Heart left ventricle (tissue), 16 donors: ENCODE results near the gene WTAP. TPM values are rescaled to one million over a fixed set of nuclear protein-coding genes. Genes with fewer than 3 reads are reported as not detected.
"Not testable (repeated sequence)": the region's sequence is repeated elsewhere in the genome, so short reads cannot be mapped to it uniquely, and the experiment has no call there.

Experiments
- ATAC-seq, 4 donors: fragments of 200-7000 bp; cut with Tn5 transposase; one replicate each; pipeline ENCODE4 v1.9.1; 2020 to 2022; ENCODE audit warnings: moderate library complexity in 4 of 4, mild to moderate bottlenecking in 3 of 4, moderate number of reproducible peaks in 1 of 4
- DNase-seq, 5 donors: peaks; one replicate each; pipeline ENCODE4 v3.0.0-alpha.2; 2020
- H3K27ac ChIP-seq, 12 donors: fragments of 200-600 bp; sonication (generic) in 4 of 12; one replicate each; pipeline versions ENCODE4 v1.5.0 to v1.8.0; 2016 to 2022; ENCODE audit warnings: mild to moderate bottlenecking in 2 of 12
- H3K27me3 ChIP-seq, 9 donors: fragments of 200-600 bp; sonication (generic) in 2 of 9; one replicate each; pipeline versions ENCODE4 v1.5.1 to v1.8.0; 2016 to 2022; ENCODE audit warnings: mild to moderate bottlenecking in 3 of 9
- H3K36me3 ChIP-seq, 9 donors: fragments of 200-600 bp; sonication (generic) in 2 of 9; one replicate each; pipeline versions ENCODE4 v1.5.0 to v1.8.0; 2018 to 2022; ENCODE audit warnings: mild to moderate bottlenecking in 2 of 9
- H3K4me1 ChIP-seq, 12 donors: fragments of 200-600 bp; sonication (generic) in 4 of 12; one replicate each; pipeline versions ENCODE4 v1.5.0 to v1.8.0; 2016 to 2022; ENCODE audit warnings: mild to moderate bottlenecking in 3 of 12
- H3K4me3 ChIP-seq, 12 donors: fragments of 200-600 bp; sonication (generic) in 4 of 12; one replicate each; pipeline versions ENCODE4 v1.5.0 to v1.8.0; 2017 to 2022; ENCODE audit warnings: mild to moderate bottlenecking in 9 of 12, moderate library complexity in 4 of 12
- H3K9me3 ChIP-seq, 12 donors: fragments of 200-600 bp; sonication (generic) in 4 of 12; one replicate each; pipeline versions ENCODE4 v1.5.0 to v1.8.0; 2016 to 2022; ENCODE audit warnings: mild to moderate bottlenecking in 1 of 12
- POLR2A ChIP-seq, 2 donors: fragments of 450-650 bp; IDR thresholded peaks; one replicate each; pipeline ENCODE4 v1.6.1; 2017; ENCODE audit warnings: antibody characterized with exemption in 2 of 2, mild to moderate bottlenecking in 2 of 2, moderate library complexity in 2 of 2
- WGBS, 4 donors: extraction: QIAGEN DNeasy Blood & Tissue Kit in 2 of 4; methylation state at CpG; one replicate each; pipeline versions ENCODE4 v1.1.5 to v1.1.7; 2013 to 2018; 5-methylcytosine and 5-hydroxymethylcytosine counted together
- intact Hi-C, 10 donors: fragments of 100-400 bp; cut with DNase I; formaldehyde crosslinking; loops; one replicate each; pipeline versions ENCODE4 v1.11.1 to v1.14.2; 2022
- polyA plus RNA-seq, 2 donors: library from polyadenylated mRNA; stranded (reverse); fragments of 200-250 nt; gene quantifications; one replicate each; pipeline ENCODE4 v1.2.3, GENCODE V29; 2013
- total RNA-seq, 9 donors: library from RNA; depleted of rRNA in 2 of 9; stranded (reverse); fragments of >200 nt in 2 of 9; fragmentation: NEBNext Ultra II Directional in 3 of 9; extraction: Animal tissue kit (Norgen Biotek cat#: 25700) in 3 of 9; gene quantifications; one replicate each; pipeline versions ENCODE4 v1.1.0 to v1.2.4, GENCODE V29; 2016 to 2023
- TF ChIP-seq, protein P1 (sequence below), 12 donors: fragments of 200-600 bp; sonication (generic) in 4 of 12; IDR thresholded peaks; one replicate each; pipeline versions ENCODE4 v1.5.0 to v1.8.0; 2018 to 2022; ENCODE audit warnings: antibody characterized with exemption in 12 of 12, mild to moderate bottlenecking in 5 of 12
- donor health status: ischemic (EF 13 %, LVEDD 7.1; RV severe dilation, severe dysfunction).
- donor health status: healthy with polysubstance abuse.
- donor health status: DM: no; HTN: yes; CAD: no.
- donor health status: DM: no; HTN: no; CAD: no.
- donor health status: ischemic (EF 25% LVEDD 6.9; RV normal size, moderate dysfunction).
- donor health status: ischemic (EF 25% LVEDD 5.7; RV mildly dilated, moderate dysfunction).
- donor health status: healthy.
- donor health status: DM: yes; HTN: yes; CAD: no.
- donor health status: ischemic (EF 35%, LVEDD 5.7; RV mildly dilated, moderate dysfunction).
- donor health status: nonischemic (EF 11% LVEDD 7.7; RV severe dilation, severe dysfunction).
- donor health status: DM: yes; HTN: yes; CAD: no.
- donor health status: PGD.
- donor health status: ischemic (EF 29% LVEDD 5.4; RV normal size, mild dysfunction).
- donor health status: nonischemic (EF 23%, LVEDD 6.1; RV moderate dilation, normal function).

WTAP gene
- total and polyA plus RNA-seq, 11 donors = 30.7 to 75.3 (median 48.2) TPM

GRCh38 chr6:159693894-159694545 lies 33.3 kb upstream of the WTAP start:
- Histone ChIP-seq H3K27me3 (no peaks in the 10 kb centered on the region), H3K36me3 (peaks cover 0 to 26% (median 8%) of the 10 kb centered on the region in 9 donors), H3K27ac (peak overlapping the region; percentile 91 to 100 (median 98)), H3K4me3 (peak overlapping the region; percentile 68 to 100 (median 92)), H3K9me3 (no peaks in the 10 kb centered on the region), H3K4me1 (peaks cover 0 to 46% (median 34%) of the 10 kb centered on the region in 12 donors)
- TF ChIP-seq, protein P1, sequence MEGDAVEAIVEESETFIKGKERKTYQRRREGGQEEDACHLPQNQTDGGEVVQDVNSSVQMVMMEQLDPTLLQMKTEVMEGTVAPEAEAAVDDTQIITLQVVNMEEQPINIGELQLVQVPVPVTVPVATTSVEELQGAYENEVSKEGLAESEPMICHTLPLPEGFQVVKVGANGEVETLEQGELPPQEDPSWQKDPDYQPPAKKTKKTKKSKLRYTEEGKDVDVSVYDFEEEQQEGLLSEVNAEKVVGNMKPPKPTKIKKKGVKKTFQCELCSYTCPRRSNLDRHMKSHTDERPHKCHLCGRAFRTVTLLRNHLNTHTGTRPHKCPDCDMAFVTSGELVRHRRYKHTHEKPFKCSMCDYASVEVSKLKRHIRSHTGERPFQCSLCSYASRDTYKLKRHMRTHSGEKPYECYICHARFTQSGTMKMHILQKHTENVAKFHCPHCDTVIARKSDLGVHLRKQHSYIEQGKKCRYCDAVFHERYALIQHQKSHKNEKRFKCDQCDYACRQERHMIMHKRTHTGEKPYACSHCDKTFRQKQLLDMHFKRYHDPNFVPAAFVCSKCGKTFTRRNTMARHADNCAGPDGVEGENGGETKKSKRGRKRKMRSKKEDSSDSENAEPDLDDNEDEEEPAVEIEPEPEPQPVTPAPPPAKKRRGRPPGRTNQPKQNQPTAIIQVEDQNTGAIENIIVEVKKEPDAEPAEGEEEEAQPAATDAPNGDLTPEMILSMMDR (IDR thresholded peaks at IDR 0.05) = no peak
- TF ChIP-seq POLR2A (IDR thresholded peaks at IDR 0.05) = no peak
- ATAC-seq = peak in 3 of 4 donors; percentile 11 to 72 (median 18)
- DNase-seq = peak in 3 of 5 donors; percentile 40 to 65 (median 42)
- intact Hi-C loops = loop anchor here (1.0 to 10.0 kb wide), 14 partner anchors 33 to 251 kb away; partner anchors contain the start of genes TCP1 (in 8 of the 10), WTAP (in 8 of the 10), ACAT2 (in 3 of the 10) and MRPL18 (in 1 of the 10)
- 14 to 20% (median 16%) methylated on average over 14 of the region's 14 CpGs for WGBS, 4 donors

- intact Hi-C loops = loop anchor here in 6 of 10 donors (10.0 kb wide), 4 partner anchors 69 to 249 kb away; partner anchors contain the start of genes ACAT2 (in 2 of the 6) and TCP1 (in 2 of the 6)
- 91 to 100% (median 95%) methylated on average over 2 of the region's 2 CpGs for WGBS, 4 donors
- Histone ChIP-seq H3K36me3 (peaks cover 0 to 11% (median 0%) of the 10 kb centered on the region in 9 donors), H3K27me3 (no peaks in the 10 kb centered on the region), H3K9me3 (no peaks in the 10 kb centered on the region), H3K4me1 (peaks cover 0 to 37% (median 26%) of the 10 kb centered on the region in 12 donors), H3K27ac (no peak overlapping the region), H3K4me3 (no peak overlapping the region)
- DNase-seq (no peak), ATAC-seq (no peak)
- TF ChIP-seq POLR2A (IDR thresholded peaks at IDR 0.05) = no peak
- TF ChIP-seq, protein P1 (IDR thresholded peaks at IDR 0.05) = no peak
Measured at GRCh38 chr6:159695984-159696383, 31.3 kb upstream of the WTAP start.

DNA sequence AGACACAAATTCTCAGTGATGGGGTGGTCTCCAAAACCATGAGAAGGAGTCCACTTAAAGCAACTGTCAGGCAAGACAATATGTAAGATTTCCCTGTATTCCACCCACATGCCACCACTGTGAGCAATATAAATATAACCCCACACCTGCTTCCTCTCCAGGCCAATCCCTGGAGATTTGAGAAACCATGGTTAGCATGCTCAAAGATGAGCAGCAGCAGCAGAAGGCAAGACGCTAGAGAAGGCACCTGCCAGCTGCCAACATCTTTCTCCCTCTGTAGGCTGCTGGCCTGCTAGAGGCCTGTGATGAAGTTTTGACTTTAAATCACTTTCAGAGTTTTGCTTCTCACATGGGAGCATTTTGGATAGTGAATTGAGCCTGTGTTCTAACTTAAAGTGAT lies 26.3 kb upstream of the WTAP start:
- intact Hi-C loops = no loop called here
- no peak for TF ChIP-seq POLR2A (IDR thresholded peaks at IDR 0.05)
- TF ChIP-seq, protein P1 (IDR thresholded peaks at IDR 0.05) = no peak
- Histone ChIP-seq H3K36me3 (peaks cover 0 to 3% (median 0%) of the 10 kb centered on the region in 9 donors), H3K27me3 (no peaks in the 10 kb centered on the region), H3K9me3 (peaks cover 0 to 6% (median 0%) of the 10 kb centered on the region in 12 donors), H3K27ac (peak overlapping the region in 9 of 12 donors; percentile 17 to 80 (median 41)), H3K4me1 (peaks cover 0 to 18% (median 4%) of the 10 kb centered on the region in 12 donors), H3K4me3 (no peak overlapping the region)
- 33 to 50% (median 46%) methylated on average over 1 of the region's 1 CpG for WGBS, 4 donors
- ATAC-seq (peak in 2 of 4 donors; percentile 32 to 55), DNase-seq (no peak)

GRCh38 chr6:159701413-159701999 lies 25.8 kb upstream of the WTAP start:
- peak overlapping the region in 9 of 12 donors; percentile 17 to 80 (median 41) for H3K27ac ChIP-seq
- 81 to 86% (median 84%) methylated on average over 7 of the region's 7 CpGs for WGBS, 4 donors
- peak in 1 of 5 donors; percentile 49 for DNase-seq

GRCh38 chr6:159710603-159711002 lies 16.7 kb upstream of the WTAP start:
- H3K9me3 ChIP-seq, DNase-seq, H3K4me3 ChIP-seq, intact Hi-C loops, H3K27ac ChIP-seq, ATAC-seq, H3K36me3 ChIP-seq, H3K27me3 ChIP-seq: not testable (repeated sequence)
- 81 to 94% (median 84%) methylated on average over 4 of the region's 4 CpGs for WGBS, 4 donors
- peaks cover 0 to 17% (median 9%) of the 10 kb centered on the region in 12 donors for H3K4me1 ChIP-seq

More at GRCh38 chr6:159701413-159701999, 25.8 kb upstream of the WTAP start:
- no peak overlapping the region for H3K4me3 ChIP-seq
- H3K27me3 ChIP-seq = no peaks in the 10 kb centered on the region
- peaks cover 0 to 3% (median 0%) of the 10 kb centered on the region in 9 donors for H3K36me3 ChIP-seq
- H3K9me3 ChIP-seq = peaks cover 0 to 6% (median 0%) of the 10 kb centered on the region in 12 donors
- peaks cover 0 to 18% (median 4%) of the 10 kb centered on the region in 12 donors for H3K4me1 ChIP-seq
- intact Hi-C loops = no loop called here
- peak; percentile 56 to 93 (median 75) for ATAC-seq
- TF ChIP-seq POLR2A (IDR thresholded peaks at IDR 0.05) = no peak
- TF ChIP-seq, protein P1 (IDR thresholded peaks at IDR 0.05) = no peak

DNA sequence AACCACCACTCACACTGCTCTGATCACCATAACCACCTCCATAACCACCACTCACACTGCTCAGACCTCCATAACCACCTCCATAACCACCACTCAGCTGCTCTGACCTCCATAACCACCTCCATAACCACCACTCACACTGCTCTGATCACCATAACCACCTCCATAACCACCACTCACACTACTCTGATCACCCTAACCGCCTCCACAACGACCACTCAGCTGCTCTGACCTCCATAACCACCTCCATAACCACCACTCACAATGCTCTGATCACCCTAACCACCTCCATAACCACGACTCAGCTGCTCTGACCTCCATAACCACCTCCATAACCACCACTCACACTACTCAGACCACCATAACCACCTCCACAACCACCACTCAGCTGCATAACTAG lies 14.9 kb upstream of the WTAP start:
- ATAC-seq, H3K27me3 ChIP-seq, H3K4me3 ChIP-seq, intact Hi-C loops, H3K36me3 ChIP-seq, H3K9me3 ChIP-seq, DNase-seq, H3K27ac ChIP-seq: not testable (repeated sequence)
- 92 to 96% (median 93%) methylated on average over 3 of the region's 3 CpGs for WGBS, 4 donors
- peaks cover 4 to 34% (median 23%) of the 10 kb centered on the region in 12 donors for H3K4me1 ChIP-seq
